Neural cell (in vitro differentiated cells): ENCODE data around the gene KRABD2.

Source experiments
- H2AFZ ChIP-seq: fragments of 200-600, 300-800 bp; sonication (generic), shearing (Covaris generic); 2 replicates; pipeline ENCODE4 v1.6.0; 2014; ENCODE audit warnings: low read depth, mild to moderate bottlenecking, antibody characterized with exemption, low read length, moderate library complexity
- H3F3A ChIP-seq: fragments of 200-600 bp; shearing (Covaris generic); 2 replicates; pipeline ENCODE4 v1.6.1; 2016; ENCODE audit warnings: mild to moderate bottlenecking, moderate library complexity, mixed read lengths, antibody characterized with exemption, low read length; ENCODE audit not compliant: insufficient read depth, poor library complexity, severe bottlenecking
- H3K27ac ChIP-seq: fragments of 200-600, 300-800 bp; sonication (generic), shearing (Covaris generic); 2 replicates; pipeline ENCODE4 v1.5.1; 2014; ENCODE audit warnings: mild to moderate bottlenecking, low read length, moderate library complexity
- H3K27me3 ChIP-seq: fragments of 300-800, 200-600 bp; sonication (generic), shearing (Covaris generic); 2 replicates; pipeline ENCODE4 v1.6.0; 2014; ENCODE audit warnings: mild to moderate bottlenecking, low read depth, low read length, moderate library complexity; ENCODE audit not compliant: insufficient read depth
- H3K36me3 ChIP-seq: fragments of 300-800, 200-600 bp; sonication (generic), shearing (Covaris generic); 2 replicates; pipeline ENCODE4 v1.5.1; 2014; ENCODE audit warnings: mild to moderate bottlenecking, antibody characterized with exemption, low read length, moderate library complexity; ENCODE audit not compliant: insufficient read depth
- H3K4me2 ChIP-seq: fragments of 300-800, 200-600 bp; sonication (generic), shearing (Covaris generic); 2 replicates; pipeline ENCODE4 v1.6.0; 2014; ENCODE audit warnings: mild to moderate bottlenecking, low read length
- H3K4me3 ChIP-seq: fragments of 300-800, 200-600 bp; sonication (generic), shearing (Covaris generic); 2 replicates; pipeline ENCODE4 v1.5.1; 2014; ENCODE audit warnings: mild to moderate bottlenecking, low read length, moderate library complexity
- H3K79me2 ChIP-seq: fragments of 200-600 bp; shearing (Covaris generic); replicated peaks from 2 replicates; pipeline ENCODE4 v1.6.0; 2014; ENCODE audit warnings: mild to moderate bottlenecking, low read length, moderate library complexity; ENCODE audit not compliant: insufficient read depth
- H3K9ac ChIP-seq: fragments of 300-800, 200-600 bp; sonication (generic), shearing (Covaris generic); 2 replicates; pipeline ENCODE4 v1.6.1; 2016; ENCODE audit warnings: mild to moderate bottlenecking, low read length, mixed read lengths
- H3K9me2 ChIP-seq: fragments of 200-600 bp; shearing (Covaris generic); 2 replicates; pipeline ENCODE4 v1.6.1; 2016; ENCODE audit warnings: mild to moderate bottlenecking, low read length, mixed read lengths; ENCODE audit not compliant: insufficient read depth
- H3K9me3 ChIP-seq: fragments of 200-600, 300-800 bp; sonication (generic), shearing (Covaris generic); 2 replicates; pipeline ENCODE4 v1.6.1; 2016; ENCODE audit warnings: mild to moderate bottlenecking, mixed run types, low read length, moderate library complexity, mixed read lengths
- H4K20me1 ChIP-seq: fragments of 200-600 bp; shearing (Covaris generic); 2 replicates; pipeline ENCODE4 v1.6.1; 2016; ENCODE audit warnings: mild to moderate bottlenecking, mixed run types; ENCODE audit not compliant: insufficient read depth
- CTCF ChIP-seq: fragments of 450-650 bp; IDR thresholded peaks from 2 replicates; pipeline ENCODE4 v1.5.1; 2014; ENCODE audit warnings: antibody characterized with exemption, mild to moderate bottlenecking, moderate library complexity; ENCODE audit not compliant: poor library complexity, severe bottlenecking
- EP300 ChIP-seq: fragments of 450-650 bp; conservative IDR thresholded peaks from 2 replicates; pipeline ENCODE4 v1.6.1; 2014; ENCODE audit warnings: antibody characterized with exemption, mild to moderate bottlenecking, moderate library complexity; ENCODE audit not compliant: poor library complexity, severe bottlenecking
- EZH2 ChIP-seq: fragments of 200-600, 300-800 bp; shearing (Covaris generic), sonication (generic); IDR thresholded peaks from 2 replicates; pipeline ENCODE4 v1.6.1; 2014; ENCODE audit warnings: antibody characterized with exemption, low read length, borderline replicate concordance, mild to moderate bottlenecking; ENCODE audit not compliant: insufficient read depth, poor library complexity, severe bottlenecking
- MXI1 ChIP-seq: fragments of 450-650 bp; conservative IDR thresholded peaks from 2 replicates; pipeline ENCODE4 v1.6.1; 2014; ENCODE audit warnings: antibody characterized with exemption, mild to moderate bottlenecking; ENCODE audit not compliant: poor library complexity, severe bottlenecking
- POLR2AphosphoS5 ChIP-seq: IDR thresholded peaks from 2 replicates; pipeline ENCODE4 v1.6.1; 2012
- RAD21 ChIP-seq: fragments of 450-650 bp; conservative IDR thresholded peaks from 2 replicates; pipeline ENCODE4 v1.6.1; 2014; ENCODE audit warnings: antibody characterized with exemption, mild to moderate bottlenecking, moderate library complexity
- SMC3 ChIP-seq: fragments of 450-650 bp; conservative IDR thresholded peaks from 2 replicates; pipeline ENCODE4 v1.6.1; 2014; ENCODE audit warnings: antibody characterized with exemption, mild to moderate bottlenecking, moderate library complexity; ENCODE audit not compliant: poor library complexity
- TAF1 ChIP-seq: IDR thresholded peaks from 2 replicates; pipeline ENCODE4 v1.6.1; 2012; ENCODE audit warnings: low read depth
- TF ChIP-seq, protein P1 (sequence below): IDR thresholded peaks from 2 replicates; pipeline ENCODE4 v1.6.1; 2012; ENCODE audit warnings: borderline replicate concordance

Gene KRABD2

GRCh38 chr17:8413328-8413727 lies 36.8 kb upstream of the KRABD2 start:
- Histone ChIP-seq H3K4me3 (no peak overlapping the region), H3K9me3 (no peaks in the 10 kb centered on the region), H4K20me1 (no peaks in the 10 kb centered on the region), H3K9ac (no peak overlapping the region), H3K9me2 (no peaks in the 10 kb centered on the region), H3K27ac (no peak overlapping the region), H3K79me2 (no peaks in the 10 kb centered on the region), H3F3A (no peaks in the 10 kb centered on the region), H3K4me2 (no peak overlapping the region), H2AFZ (no peak overlapping the region), H3K36me3 (no peaks in the 10 kb centered on the region), H3K27me3 (no peaks in the 10 kb centered on the region)
- no peak for TF ChIP-seq RAD21
- TF ChIP-seq SMC3, result no peak
- no peak for TF ChIP-seq EP300
- no peak for TF ChIP-seq CTCF
- TF ChIP-seq MXI1, result no peak
- no peak for TF ChIP-seq EZH2
- no peak for TF ChIP-seq POLR2AphosphoS5
- TF ChIP-seq, protein P1, sequence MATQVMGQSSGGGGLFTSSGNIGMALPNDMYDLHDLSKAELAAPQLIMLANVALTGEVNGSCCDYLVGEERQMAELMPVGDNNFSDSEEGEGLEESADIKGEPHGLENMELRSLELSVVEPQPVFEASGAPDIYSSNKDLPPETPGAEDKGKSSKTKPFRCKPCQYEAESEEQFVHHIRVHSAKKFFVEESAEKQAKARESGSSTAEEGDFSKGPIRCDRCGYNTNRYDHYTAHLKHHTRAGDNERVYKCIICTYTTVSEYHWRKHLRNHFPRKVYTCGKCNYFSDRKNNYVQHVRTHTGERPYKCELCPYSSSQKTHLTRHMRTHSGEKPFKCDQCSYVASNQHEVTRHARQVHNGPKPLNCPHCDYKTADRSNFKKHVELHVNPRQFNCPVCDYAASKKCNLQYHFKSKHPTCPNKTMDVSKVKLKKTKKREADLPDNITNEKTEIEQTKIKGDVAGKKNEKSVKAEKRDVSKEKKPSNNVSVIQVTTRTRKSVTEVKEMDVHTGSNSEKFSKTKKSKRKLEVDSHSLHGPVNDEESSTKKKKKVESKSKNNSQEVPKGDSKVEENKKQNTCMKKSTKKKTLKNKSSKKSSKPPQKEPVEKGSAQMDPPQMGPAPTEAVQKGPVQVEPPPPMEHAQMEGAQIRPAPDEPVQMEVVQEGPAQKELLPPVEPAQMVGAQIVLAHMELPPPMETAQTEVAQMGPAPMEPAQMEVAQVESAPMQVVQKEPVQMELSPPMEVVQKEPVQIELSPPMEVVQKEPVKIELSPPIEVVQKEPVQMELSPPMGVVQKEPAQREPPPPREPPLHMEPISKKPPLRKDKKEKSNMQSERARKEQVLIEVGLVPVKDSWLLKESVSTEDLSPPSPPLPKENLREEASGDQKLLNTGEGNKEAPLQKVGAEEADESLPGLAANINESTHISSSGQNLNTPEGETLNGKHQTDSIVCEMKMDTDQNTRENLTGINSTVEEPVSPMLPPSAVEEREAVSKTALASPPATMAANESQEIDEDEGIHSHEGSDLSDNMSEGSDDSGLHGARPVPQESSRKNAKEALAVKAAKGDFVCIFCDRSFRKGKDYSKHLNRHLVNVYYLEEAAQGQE, result no peak
- no peak for TF ChIP-seq TAF1

GRCh38 chr17:8412089-8412488 lies 35.6 kb upstream of the KRABD2 start:
- TF ChIP-seq EZH2 (no peak), SMC3 (no peak), CTCF (no peak), MXI1 (no peak), RAD21 (no peak), EP300 (no peak), POLR2AphosphoS5 (no peak), TAF1 (no peak)
- TF ChIP-seq, protein P1, result no peak
- no peaks in the 10 kb centered on the region for H3K9me2 ChIP-seq
- no peaks in the 10 kb centered on the region for H3K79me2 ChIP-seq
- H3K4me2 ChIP-seq, result no peak overlapping the region
- H3K4me3 ChIP-seq, result no peak overlapping the region
- no peak overlapping the region for H2AFZ ChIP-seq
- H3K36me3 ChIP-seq, result no peaks in the 10 kb centered on the region
- H3K9ac ChIP-seq, result no peak overlapping the region
- H3F3A ChIP-seq, result no peaks in the 10 kb centered on the region
- H3K9me3 ChIP-seq, result no peaks in the 10 kb centered on the region
- H3K27ac ChIP-seq, result no peak overlapping the region
- H4K20me1 ChIP-seq, result no peaks in the 10 kb centered on the region
- no peaks in the 10 kb centered on the region for H3K27me3 ChIP-seq
